Pericardium fibroblast (primary cell): ENCODE data around the gene TSPY4. TPM values are rescaled to one million over a fixed set of nuclear protein-coding genes. Genes with fewer than 3 reads are reported as not detected.

Experiments
- total RNA-seq: library from RNA; depleted of rRNA; stranded (reverse); fragments of >200 nt; gene quantifications from 2 replicates; pipeline ENCODE4 v1.2.3, GENCODE V29; 2015

The TSPY4 gene, protein sequence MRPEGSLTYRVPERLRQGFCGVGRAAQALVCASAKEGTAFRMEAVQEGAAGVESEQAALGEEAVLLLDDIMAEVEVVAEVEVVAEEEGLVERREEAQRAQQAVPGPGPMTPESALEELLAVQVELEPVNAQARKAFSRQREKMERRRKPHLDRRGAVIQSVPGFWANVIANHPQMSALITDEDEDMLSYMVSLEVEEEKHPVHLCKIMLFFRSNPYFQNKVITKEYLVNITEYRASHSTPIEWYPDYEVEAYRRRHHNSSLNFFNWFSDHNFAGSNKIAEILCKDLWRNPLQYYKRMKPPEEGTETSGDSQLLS
- not detected in 2 replicates for total RNA-seq

DNA sequence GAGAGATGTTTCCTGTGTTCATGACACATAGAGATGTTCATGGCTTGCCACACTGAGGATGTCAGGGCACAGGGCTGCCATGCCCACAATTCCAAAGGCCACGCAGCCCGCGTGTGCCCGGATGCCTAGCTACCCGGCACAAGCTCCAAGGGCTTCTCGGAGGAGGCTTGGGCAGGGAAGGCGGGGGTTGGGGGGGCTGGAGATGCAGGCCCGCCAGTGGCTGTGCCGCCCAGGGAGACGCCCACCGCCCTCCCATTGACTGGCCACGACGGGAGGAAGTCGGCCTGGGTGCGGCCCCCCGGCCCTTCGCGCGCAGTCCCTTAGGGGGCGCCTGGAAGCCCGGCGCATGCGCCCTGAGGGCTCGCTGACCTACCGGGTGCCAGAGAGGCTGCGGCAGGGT, at the start of gene TSPY4:
Gene TSPY4, plus strand, starts transcription at position 301 of the 400 bp plus-strand sequence. Its CDS starts 46 bp downstream, at position 347.

GRCh38 chrY:9357497-9357896, 20.2 kb downstream of the TSPY4 start, which contains the start of gene TSPY8:
Gene TSPY8, plus strand, starts transcription at chrY:9357797. Its CDS starts 46 bp downstream, at chrY:9357843.

Other genes starting within 250 kb of the TSPY4 start
- gene TSPY8, start 20.3 kb downstream of the TSPY4 start, total RNA-seq = not detected in 2 replicates
- gene TSPY3, start 61.0 kb downstream of the TSPY4 start, total RNA-seq = not detected in 2 replicates
- not detected in 2 replicates for gene TSPY1, start 129.5 kb downstream of the TSPY4 start, total RNA-seq
- not detected in 2 replicates for gene TSPY9, start 149.8 kb downstream of the TSPY4 start, total RNA-seq
- not detected in 2 replicates for gene TSPY10, start 190.4 kb downstream of the TSPY4 start, total RNA-seq